GM18502 (cell line): ENCODE measurements around the gene RASGEF1C.
"Not testable (repeated sequence)": the region's sequence is repeated elsewhere in the genome, so short reads cannot be mapped to it uniquely, and the experiment has no call there.

Experiments used
- ATAC-seq: cut with Tn5 transposase; IDR thresholded peaks from one replicate; pipeline ENCODE4 v1.9.1; 2021; ENCODE audit warnings: mild to moderate bottlenecking; ENCODE audit not compliant: unreplicated experiment, poor library complexity

RASGEF1C gene

GRCh38 chr5:180093241-180093640, 115.8 kb downstream of the RASGEF1C start:
- ATAC-seq = no peak

DNA sequence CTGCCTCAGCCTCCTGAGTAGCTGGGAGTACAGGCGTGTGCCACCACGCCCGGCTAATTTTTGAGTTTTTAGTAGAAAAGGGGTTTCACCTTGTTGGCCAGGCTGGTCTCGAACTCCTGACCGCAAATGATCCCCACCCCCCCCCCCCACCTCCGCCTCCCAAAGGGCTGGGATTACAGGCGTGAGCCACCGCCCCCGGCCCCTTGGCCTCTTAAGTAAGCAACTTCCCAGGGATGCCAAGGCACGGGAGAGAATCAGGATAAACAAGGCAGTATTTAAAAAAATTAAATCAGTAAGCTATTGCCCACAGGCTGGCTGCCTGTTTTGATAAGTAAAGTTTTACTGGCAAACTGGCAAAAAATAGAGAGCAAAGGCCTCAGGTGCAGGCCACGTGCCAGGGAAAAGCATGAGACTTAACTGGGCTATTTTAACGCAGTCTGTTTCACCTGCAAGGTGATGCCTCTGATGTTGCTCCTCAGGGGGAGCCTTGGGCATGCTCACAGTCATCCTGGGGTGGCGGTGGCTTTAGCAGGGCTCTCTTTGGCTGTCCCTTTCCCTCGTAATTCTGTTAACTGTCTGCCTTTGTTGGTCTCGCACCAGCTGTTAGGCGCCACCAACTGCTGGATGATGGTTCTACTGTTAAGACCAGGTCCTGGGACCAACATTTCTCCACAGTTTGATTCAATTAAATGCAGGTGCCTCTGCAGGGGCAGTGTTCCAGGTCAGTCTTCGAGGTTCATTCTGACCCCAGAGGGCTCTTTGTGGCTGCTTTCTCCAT, 118.1 kb downstream of the RASGEF1C start:
- ATAC-seq = no peak

- ATAC-seq = no peak
These were observed 118.8 kb downstream of the RASGEF1C start for GRCh38 chr5:180090098-180090768.

DNA sequence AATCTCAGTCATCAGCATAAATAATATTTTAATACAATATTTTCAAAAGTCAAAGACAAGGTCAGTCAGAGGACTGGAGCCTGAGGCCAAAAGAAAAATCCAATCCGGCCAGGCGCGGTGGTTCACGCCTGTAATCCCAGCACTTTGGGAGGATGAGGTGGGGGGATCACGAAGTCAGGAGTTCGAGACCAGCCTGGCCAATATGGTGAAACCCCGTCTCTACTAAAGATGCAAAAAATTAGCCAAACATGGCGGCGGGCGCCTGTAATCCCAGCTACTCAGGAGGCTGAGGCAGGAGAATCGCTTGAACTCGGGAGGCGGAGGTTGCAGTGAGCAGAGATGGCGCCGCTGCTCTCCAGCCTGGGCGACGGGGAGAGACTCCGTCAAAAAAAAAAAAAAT, 119.4 kb downstream of the RASGEF1C start:
- not testable (repeated sequence) for ATAC-seq

- ATAC-seq = no peak
These were observed 120.5 kb downstream of the RASGEF1C start for GRCh38 chr5:180088561-180088960.

GRCh38 chr5:180086816-180087399, 122.1 kb downstream of the RASGEF1C start:
- no peak for ATAC-seq

GRCh38 chr5:180085837-180086236, 123.2 kb downstream of the RASGEF1C start:
- no peak for ATAC-seq

DNA sequence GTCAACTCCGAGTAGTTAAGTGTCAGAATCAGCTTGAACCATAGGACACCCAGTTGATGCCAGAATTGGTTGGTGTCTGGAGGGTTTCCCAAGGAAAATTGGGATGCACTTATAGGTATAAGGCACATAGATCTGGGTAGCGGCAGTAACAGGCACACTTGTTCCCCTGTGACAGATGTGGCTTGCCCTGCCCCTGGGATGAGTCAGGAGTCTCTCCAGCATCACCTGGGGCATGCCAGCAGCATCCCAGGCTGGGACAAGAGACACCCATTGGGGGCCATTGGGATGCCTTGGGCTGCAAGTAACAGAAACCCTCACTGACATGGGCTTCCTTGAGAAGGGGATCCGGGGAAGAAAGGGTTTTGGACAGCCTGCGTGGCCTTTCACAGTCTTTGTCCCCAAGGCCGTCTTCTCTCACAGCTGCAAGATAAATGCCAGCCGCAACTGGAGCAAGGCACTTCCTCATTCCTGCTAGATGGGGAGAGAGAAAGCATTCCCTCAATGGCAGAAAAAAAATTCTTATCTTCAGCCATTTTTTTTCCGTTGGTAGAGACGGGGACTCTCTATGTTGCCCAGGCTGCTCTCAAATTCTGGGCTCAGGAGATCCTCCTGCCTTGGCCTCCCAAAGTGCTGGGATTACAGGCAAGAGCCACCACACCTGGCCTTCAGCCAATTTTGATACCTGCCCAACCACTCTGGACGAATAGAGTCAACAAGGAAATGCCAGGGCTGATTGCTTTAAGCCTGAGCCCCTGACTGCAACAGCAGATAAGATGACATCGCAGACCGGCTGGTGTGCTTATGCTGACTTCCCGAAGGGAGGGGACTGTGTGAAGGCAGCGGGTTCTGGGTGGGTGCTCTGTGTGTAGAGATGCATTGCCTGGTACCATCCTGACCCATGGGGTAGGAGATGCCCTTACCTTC, 124.1 kb downstream of the RASGEF1C start:
- ATAC-seq = no peak

DNA sequence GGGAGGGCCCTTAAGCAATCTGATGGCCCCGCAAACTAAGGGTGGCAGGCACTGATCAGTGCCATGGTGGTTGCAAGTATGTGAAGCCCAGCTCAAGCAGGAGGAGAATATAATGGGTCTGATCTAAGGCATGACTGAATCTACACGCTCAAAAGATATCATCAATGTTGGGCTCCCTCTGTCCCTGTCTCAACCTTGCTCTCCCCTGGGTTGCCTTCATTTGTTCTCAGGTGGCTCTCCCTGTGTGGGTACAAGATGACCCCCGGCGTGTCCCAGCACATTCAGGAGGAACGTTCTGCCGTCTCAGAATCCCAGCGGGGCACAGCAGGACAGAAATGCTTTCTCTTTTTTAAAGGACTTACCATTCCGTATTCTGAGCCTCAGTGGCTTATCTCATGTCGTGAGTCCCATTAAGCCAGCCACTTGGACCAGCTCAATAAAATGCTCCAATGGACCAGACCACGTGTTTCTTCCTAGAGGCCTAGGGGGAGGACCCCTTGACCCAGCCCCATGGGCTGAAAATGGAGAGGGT, 125.4 kb downstream of the RASGEF1C start:
- ATAC-seq = no peak

- ATAC-seq = no peak
These were observed 126.2 kb downstream of the RASGEF1C start for GRCh38 chr5:180082633-180083420.

- no peak for ATAC-seq
These were observed 127.5 kb downstream of the RASGEF1C start for GRCh38 chr5:180081481-180081880.

- no peak for ATAC-seq
These were observed 128.3 kb downstream of the RASGEF1C start for GRCh38 chr5:180080486-180081280.

GRCh38 chr5:180079702-180080466, 129.1 kb downstream of the RASGEF1C start:
- no peak for ATAC-seq

DNA sequence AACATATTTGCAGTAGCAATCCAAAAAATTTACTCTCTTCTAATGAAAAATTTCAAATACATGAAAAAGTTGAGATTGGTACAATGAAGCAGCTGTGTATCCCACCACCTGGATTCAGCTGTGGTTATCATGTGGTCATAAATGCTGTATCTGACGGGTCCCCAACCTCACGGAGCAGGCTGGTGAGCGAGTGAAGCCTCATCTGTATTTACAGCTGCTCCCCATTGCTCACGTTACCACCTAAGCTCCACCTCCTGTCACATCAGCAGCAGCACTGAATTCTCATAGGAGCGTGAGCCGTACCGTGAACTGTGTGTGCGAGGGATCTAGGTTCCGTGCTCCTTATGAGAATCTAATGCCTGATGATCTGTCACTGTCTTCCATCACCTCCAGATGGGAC, 130.7 kb downstream of the RASGEF1C start:
- no peak for ATAC-seq

GRCh38 chr5:180077594-180078284, 131.3 kb downstream of the RASGEF1C start:
- ATAC-seq = no peak

DNA sequence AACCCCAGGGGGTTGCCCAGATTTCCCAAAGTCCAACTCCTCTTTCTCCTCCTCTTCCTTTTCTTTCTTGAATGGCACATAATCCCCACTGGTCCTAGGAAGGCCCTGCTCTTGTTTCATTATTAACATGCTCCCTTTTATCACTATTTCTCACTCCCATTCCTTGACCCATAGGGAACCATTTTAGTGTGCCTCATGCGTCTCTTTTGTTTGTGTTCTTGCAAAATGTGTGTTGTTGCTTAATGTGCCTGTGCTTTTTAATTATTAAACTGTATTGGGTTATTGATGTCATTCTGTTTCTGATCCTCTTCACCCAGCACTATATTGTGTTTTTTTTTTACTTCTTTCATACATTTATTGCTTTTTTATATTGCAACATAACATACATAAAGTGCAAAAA, 133.3 kb downstream of the RASGEF1C start:
- no peak for ATAC-seq

DNA sequence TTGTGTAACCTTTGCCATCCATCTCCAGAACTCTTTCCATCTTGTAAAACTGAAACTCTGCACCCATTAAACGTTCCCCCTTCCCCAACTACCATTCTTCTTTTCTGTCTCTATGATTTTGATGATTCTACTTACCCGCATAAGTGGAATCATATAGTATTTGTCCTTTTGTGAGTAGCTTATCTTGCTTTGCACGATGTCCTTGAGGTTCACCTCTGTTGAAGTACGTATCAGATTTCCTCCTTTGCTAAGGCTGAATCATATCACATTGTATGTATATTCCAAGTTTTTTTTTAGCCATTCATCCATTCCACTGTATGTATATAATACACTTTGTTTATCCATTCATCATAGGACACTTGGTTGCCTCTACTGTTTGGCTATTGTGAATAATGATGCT, 134.5 kb downstream of the RASGEF1C start:
- ATAC-seq = no peak
